Ascending aorta (tissue), 2 donors: ENCODE measurements around the gene IBSP. TPM values are rescaled to one million over a fixed set of nuclear protein-coding genes. Genes with fewer than 3 reads are reported as not detected.

Source experiments
- DNase-seq, 2 donors: peaks; one replicate each; pipeline ENCODE4 v3.0.0-alpha.2; 2019; ENCODE audit warnings: low spot score in 2 of 2
- H3K27ac ChIP-seq, 2 donors: fragments of 200-600 bp; sonication (generic); one replicate each; pipeline ENCODE4 v1.5.1; 2016 to 2017; ENCODE audit warnings: mild to moderate bottlenecking in 1 of 2
- H3K27me3 ChIP-seq: fragments of 200-600 bp; sonication (generic); one replicate; pipeline ENCODE4 v1.5.1; 2017
- H3K36me3 ChIP-seq, 2 donors: fragments of 200-600 bp; sonication (generic); one replicate each; pipeline ENCODE4 v1.5.1; 2016
- H3K4me1 ChIP-seq, 2 donors: fragments of 200-600 bp; sonication (generic); one replicate each; pipeline ENCODE4 v1.5.1; 2016 to 2017; ENCODE audit warnings: mild to moderate bottlenecking in 1 of 2
- H3K4me3 ChIP-seq, 2 donors: fragments of 200-600 bp; sonication (generic); one replicate each; pipeline ENCODE4 v1.5.1; 2016 to 2017; ENCODE audit warnings: mild to moderate bottlenecking in 1 of 2
- H3K9me3 ChIP-seq, 2 donors: fragments of 200-600 bp; sonication (generic); one replicate each; pipeline ENCODE4 v1.5.1; 2016
- CTCF ChIP-seq, 3 experiments: fragments of 200-600 bp in 2 of 3; fragments of 450-650 bp in 1 of 3; sonication (generic) in 2 of 3; IDR thresholded peaks; one replicate each; pipeline ENCODE4 v1.5.1; 2016 to 2019; ENCODE audit warnings: antibody characterized with exemption in 3 of 3, mild to moderate bottlenecking in 1 of 3, moderate library complexity in 1 of 3
- intact Hi-C: fragments of 100-400 bp; cut with DNase I; formaldehyde crosslinking; loops from one replicate; pipeline ENCODE4 v1.15.1; 2023
- total RNA-seq: library from RNA; depleted of rRNA; stranded (reverse); fragments of >200 nt; gene quantifications from one replicate; pipeline ENCODE4 v1.1.0, GENCODE V29; 2016

Gene IBSP
- total RNA-seq, 1 donor from 2014 or later: not detected

DNA sequence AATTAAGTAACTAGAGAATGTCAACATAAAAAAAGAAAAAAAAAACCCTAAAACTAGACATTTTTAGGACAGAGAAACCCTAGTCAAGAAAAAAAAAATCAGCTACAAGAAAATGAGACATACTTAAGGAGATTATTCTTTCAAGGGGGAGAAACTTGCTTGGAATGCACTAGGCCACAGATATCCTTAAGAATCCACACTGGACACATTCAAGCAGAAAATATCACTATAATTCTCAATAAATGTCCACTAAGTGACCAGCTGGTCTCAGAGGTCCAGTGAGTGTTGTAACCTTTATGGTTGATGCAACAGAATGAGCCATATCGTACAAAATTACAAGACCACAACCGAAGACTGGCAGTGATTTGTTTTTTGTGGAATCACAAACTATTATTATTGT lies 15.6 kb upstream of the IBSP start:
- intact Hi-C loops: no loop called here
- no peaks in the 10 kb centered on the region for H3K4me1 ChIP-seq
- H3K27me3 ChIP-seq: no peaks in the 10 kb centered on the region
- no peaks in the 10 kb centered on the region for H3K9me3 ChIP-seq
- TF ChIP-seq CTCF (IDR thresholded peaks at IDR 0.05): no peak
- H3K27ac ChIP-seq: no peak overlapping the region
- DNase-seq: no peak
- H3K4me3 ChIP-seq: no peak overlapping the region
- H3K36me3 ChIP-seq: no peaks in the 10 kb centered on the region

DNA sequence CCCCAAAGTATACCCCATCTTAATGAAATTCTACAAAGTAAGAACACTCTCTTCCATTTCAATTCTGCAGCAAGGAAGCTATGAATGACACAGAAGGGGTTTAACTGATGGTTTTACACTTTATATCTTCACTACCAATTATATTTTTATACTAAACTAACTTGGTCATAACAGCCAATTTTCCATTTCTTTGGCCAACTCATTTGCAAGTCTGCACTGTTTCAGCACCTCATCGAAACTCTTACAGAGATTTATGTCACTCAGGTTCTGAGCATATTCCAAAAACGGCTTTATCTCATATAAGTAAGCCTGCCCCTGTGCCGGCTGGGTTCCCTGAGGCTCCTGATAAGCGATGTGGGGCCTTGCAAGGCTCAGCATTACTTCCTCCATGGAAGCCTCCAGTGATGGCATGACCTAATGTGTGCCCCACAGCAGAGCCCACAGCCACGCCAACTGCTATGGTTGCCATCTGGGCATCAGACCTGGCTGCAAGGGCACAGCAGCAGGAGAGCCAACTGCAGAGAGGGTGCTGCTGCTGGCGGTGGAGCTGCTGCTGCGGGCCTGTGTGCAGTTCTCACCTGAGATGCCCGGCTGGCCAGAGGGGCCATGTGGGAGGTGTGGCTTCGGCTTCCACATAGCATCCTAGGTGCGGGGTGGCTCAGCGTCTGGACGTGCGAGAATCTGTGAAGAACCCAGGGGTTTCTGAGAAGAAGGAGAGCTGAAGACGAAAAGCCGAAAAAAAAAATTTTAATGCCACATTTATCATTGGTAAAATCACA lies 13.4 kb upstream of the IBSP start:
- TF ChIP-seq CTCF (IDR thresholded peaks at IDR 0.05): no peak
- no peak for DNase-seq
- Histone ChIP-seq H3K9me3 (no peaks in the 10 kb centered on the region), H3K4me3 (no peak overlapping the region), H3K27ac (no peak overlapping the region), H3K4me1 (no peaks in the 10 kb centered on the region), H3K27me3 (no peaks in the 10 kb centered on the region), H3K36me3 (no peaks in the 10 kb centered on the region)
- intact Hi-C loops: no loop called here

- Histone ChIP-seq H3K27me3 (no peaks in the 10 kb centered on the region), H3K9me3 (no peaks in the 10 kb centered on the region), H3K27ac (no peak overlapping the region), H3K4me1 (no peaks in the 10 kb centered on the region), H3K4me3 (no peak overlapping the region), H3K36me3 (no peaks in the 10 kb centered on the region)
- no peak for DNase-seq
- TF ChIP-seq CTCF (IDR thresholded peaks at IDR 0.05): no peak
- intact Hi-C loops: no loop called here
These were observed 3.5 kb downstream of the IBSP start for GRCh38 chr4:87802858-87803257.

- Histone ChIP-seq H3K4me3 (no peak overlapping the region), H3K36me3 (no peaks in the 10 kb centered on the region), H3K9me3 (no peaks in the 10 kb centered on the region), H3K27me3 (no peaks in the 10 kb centered on the region), H3K27ac (no peak overlapping the region), H3K4me1 (no peaks in the 10 kb centered on the region)
- DNase-seq: no peak
- intact Hi-C loops: no loop called here
- no peak for TF ChIP-seq CTCF (IDR thresholded peaks at IDR 0.05)
These were observed 4.1 kb downstream of the IBSP start for GRCh38 chr4:87803421-87803820.

GRCh38 chr4:87804871-87805270 lies 5.5 kb downstream of the IBSP start:
- no peak for DNase-seq
- H3K9me3 ChIP-seq: no peaks in the 10 kb centered on the region
- no peak for TF ChIP-seq CTCF (IDR thresholded peaks at IDR 0.05)

More at GRCh38 chr4:87804871-87805270, 5.5 kb downstream of the IBSP start:
- Histone ChIP-seq H3K27me3 (no peaks in the 10 kb centered on the region), H3K27ac (no peak overlapping the region), H3K4me3 (no peak overlapping the region), H3K4me1 (no peaks in the 10 kb centered on the region), H3K36me3 (no peaks in the 10 kb centered on the region)
- intact Hi-C loops: no loop called here
